IgD-negative memory B cell (primary cell): ENCODE data around the gene RECQL5. TPM values are rescaled to one million over a fixed set of nuclear protein-coding genes. Genes with fewer than 3 reads are reported as not detected.

Experiments used
- H3K27ac Mint-ChIP-seq, 3 donors: one replicate each; pipeline ENCODE4 v1.8.0; 2020 to 2022; ENCODE audit warnings: mild to moderate bottlenecking in 3 of 3, mixed read lengths in 3 of 3, moderate library complexity in 1 of 3
- H3K27me3 Mint-ChIP-seq: one replicate; pipeline ENCODE4 v1.8.0; 2021; ENCODE audit warnings: mixed read lengths
- H3K36me3 Mint-ChIP-seq: one replicate; pipeline ENCODE4 v1.8.0; 2020; ENCODE audit warnings: mild to moderate bottlenecking, mixed read lengths
- H3K4me1 Mint-ChIP-seq, 3 donors: one replicate each; pipeline ENCODE4 v1.8.0; 2020 to 2022; ENCODE audit warnings: mixed read lengths in 3 of 3, mild to moderate bottlenecking in 1 of 3
- H3K4me3 Mint-ChIP-seq, 4 donors: one replicate each; pipeline ENCODE4 v1.8.0; 2020 to 2022; ENCODE audit warnings: mild to moderate bottlenecking in 4 of 4, mixed read lengths in 4 of 4, moderate library complexity in 3 of 4
- H3K9me3 Mint-ChIP-seq, 3 donors: one replicate each; pipeline ENCODE4 v1.8.0; 2020 to 2021; ENCODE audit warnings: mixed read lengths in 3 of 3, mild to moderate bottlenecking in 1 of 3
- polyA plus RNA-seq: library from polyadenylated mRNA; unstranded; fragments of 300-500 nt; fragmentation: Illumina TruSeq; gene quantifications from one replicate; pipeline ENCODE4 v1.2.3, GENCODE V29; 2021

The RECQL5 gene
- polyA plus RNA-seq, result 25.3 TPM

DNA sequence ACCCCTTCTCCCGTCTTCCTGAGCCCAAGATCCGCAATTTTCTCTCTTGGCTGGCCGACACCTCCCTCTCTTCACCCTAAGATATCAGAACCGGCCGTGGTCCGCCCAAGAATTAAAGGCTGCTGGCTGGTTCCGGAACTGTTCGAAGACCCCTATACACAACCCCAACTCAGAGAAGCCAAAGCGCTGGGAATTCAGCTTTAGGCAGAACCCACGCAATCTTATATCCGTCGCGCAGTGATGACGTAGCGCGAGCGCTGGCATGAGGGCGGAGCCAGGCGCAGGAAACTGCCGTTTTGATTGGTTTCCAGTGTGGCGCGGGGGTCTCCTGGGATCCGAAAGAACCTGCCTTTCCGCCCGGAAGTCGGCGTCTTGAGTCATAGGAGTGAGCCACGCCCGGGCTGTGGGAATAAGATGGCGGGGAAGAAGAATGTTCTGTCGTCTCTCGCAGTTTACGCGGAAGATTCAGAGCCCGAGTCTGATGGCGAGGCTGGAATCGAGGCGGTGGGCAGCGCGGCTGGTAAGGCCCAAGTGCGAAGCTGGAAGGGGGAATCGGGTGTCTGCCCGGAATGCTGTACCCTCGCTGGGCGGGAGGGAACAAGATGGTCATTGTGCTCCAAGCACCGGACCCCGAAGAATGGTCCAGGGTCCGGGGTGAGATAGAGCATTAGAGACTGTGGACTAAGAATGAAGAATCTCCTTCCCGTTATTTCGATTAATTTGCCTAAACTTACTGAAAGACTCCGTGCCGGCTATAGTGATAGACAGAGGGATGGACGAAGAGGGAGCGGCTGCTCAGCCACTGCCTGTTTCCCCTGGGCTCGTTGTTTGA lies at the start of gene RECQL5, which contains the start of gene SAP30BP:
RECQL5 (minus strand) TSS at position 196 of the 832 bp plus-strand sequence. CDS start 597 bp downstream, outside the sequence.
SAP30BP (plus strand) TSS at position 380 of the 832 bp plus-strand sequence; CDS start at position 415, 35 bp downstream.
- Mint-ChIP-seq H3K27me3 (no peaks in the 10 kb centered on the region), H3K27ac (peak within 1 kb of the TSS; percentile 20 to 76 (median 31)), H3K9me3 (no peaks in the 10 kb centered on the region)

GRCh38 chr17:75712446-75712845 lies 45.5 kb upstream of the RECQL5 start:
- H3K9me3 Mint-ChIP-seq, result no peaks in the 10 kb centered on the region
- no peak overlapping the region for H3K4me3 Mint-ChIP-seq
- no peak overlapping the region for H3K27ac Mint-ChIP-seq
- peaks cover 2% of the 10 kb centered on the region for H3K36me3 Mint-ChIP-seq
- peaks cover 0 to 2% (median 0%) of the 10 kb centered on the region in 3 donors for H3K4me1 Mint-ChIP-seq
- H3K27me3 Mint-ChIP-seq, result peaks cover 6% of the 10 kb centered on the region

More for the DNA sequence above, at the start of gene RECQL5, which contains the start of gene SAP30BP:
- Mint-ChIP-seq H3K4me3 (peak within 1 kb of the TSS in 3 of 4 donors; percentile 7 to 74 (median 53)), H3K4me1 (peaks cover 18 to 24% (median 23%) of the 10 kb centered on the region in 3 donors), H3K36me3 (no peaks in the 10 kb centered on the region)

DNA sequence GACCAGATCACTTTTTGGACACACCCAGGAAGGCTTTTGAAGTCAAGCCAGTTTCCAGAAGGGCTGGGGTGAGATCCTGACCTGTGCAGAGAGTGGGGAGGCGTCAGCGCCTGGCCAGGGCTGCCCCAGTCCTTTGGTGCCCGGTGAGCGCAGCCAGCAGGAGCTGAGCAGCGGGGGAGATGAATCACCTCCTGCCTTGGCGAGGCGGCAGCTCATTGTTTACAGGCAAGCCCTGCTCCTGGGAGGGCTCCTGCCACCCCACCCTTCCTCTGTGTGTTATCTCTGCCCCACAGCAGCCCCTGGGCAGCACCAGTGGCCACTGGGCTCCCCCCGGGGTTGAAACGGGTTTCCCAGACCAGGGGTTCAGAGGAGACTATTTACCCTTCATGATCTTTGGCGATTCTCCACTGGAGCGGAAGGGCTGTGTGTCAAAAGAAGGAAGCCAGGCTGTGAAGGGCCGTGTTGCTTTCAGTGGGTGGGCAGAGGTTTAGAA lies 40.2 kb upstream of the RECQL5 start:
- H3K9me3 Mint-ChIP-seq, result no peaks in the 10 kb centered on the region
- peaks cover 0 to 2% (median 0%) of the 10 kb centered on the region in 3 donors for H3K4me1 Mint-ChIP-seq
- H3K4me3 Mint-ChIP-seq, result no peak overlapping the region
- H3K36me3 Mint-ChIP-seq, result peaks cover 2% of the 10 kb centered on the region
- peak overlapping the region in 2 of 3 donors; percentile 53 to 95 for H3K27ac Mint-ChIP-seq
- no peaks in the 10 kb centered on the region for H3K27me3 Mint-ChIP-seq

DNA sequence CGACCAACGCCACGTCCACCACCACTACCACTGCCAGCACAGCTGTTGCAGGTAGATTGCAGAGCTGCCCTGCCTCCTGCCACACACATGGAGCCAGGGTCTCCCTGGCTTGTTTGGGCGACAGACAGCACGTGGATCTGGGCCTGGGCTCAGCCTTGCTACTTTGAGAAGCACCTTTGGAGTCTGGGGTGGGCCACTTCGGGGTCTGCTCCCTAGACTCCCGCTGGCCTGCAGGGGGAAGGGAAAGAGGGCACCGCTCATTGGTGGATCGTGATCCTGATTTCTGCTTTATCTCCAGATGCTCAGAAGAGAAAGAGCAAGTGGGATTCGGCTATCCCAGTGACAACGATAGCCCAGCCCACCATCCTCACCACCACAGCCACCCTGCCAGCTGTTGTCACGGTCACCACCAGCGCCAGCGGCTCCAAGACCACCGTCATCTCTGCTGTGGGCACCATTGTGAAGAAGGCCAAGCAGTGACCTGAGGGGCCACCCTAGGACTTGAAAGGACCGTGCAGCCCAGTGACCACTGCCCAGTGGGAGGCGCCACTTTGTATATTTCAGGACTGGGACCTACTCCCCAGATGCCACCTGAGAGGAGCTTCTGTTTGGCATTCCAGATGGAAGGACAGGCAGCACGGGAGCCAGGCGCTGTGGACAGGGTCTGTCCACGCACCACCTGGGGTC lies 39.2 kb upstream of the RECQL5 start:
- Mint-ChIP-seq H3K4me3 (no peak overlapping the region), H3K27me3 (no peaks in the 10 kb centered on the region), H3K36me3 (peaks cover 2% of the 10 kb centered on the region), H3K27ac (peak overlapping the region in 1 of 3 donors; percentile 95), H3K4me1 (peaks cover 0 to 2% (median 0%) of the 10 kb centered on the region in 3 donors), H3K9me3 (no peaks in the 10 kb centered on the region)

DNA sequence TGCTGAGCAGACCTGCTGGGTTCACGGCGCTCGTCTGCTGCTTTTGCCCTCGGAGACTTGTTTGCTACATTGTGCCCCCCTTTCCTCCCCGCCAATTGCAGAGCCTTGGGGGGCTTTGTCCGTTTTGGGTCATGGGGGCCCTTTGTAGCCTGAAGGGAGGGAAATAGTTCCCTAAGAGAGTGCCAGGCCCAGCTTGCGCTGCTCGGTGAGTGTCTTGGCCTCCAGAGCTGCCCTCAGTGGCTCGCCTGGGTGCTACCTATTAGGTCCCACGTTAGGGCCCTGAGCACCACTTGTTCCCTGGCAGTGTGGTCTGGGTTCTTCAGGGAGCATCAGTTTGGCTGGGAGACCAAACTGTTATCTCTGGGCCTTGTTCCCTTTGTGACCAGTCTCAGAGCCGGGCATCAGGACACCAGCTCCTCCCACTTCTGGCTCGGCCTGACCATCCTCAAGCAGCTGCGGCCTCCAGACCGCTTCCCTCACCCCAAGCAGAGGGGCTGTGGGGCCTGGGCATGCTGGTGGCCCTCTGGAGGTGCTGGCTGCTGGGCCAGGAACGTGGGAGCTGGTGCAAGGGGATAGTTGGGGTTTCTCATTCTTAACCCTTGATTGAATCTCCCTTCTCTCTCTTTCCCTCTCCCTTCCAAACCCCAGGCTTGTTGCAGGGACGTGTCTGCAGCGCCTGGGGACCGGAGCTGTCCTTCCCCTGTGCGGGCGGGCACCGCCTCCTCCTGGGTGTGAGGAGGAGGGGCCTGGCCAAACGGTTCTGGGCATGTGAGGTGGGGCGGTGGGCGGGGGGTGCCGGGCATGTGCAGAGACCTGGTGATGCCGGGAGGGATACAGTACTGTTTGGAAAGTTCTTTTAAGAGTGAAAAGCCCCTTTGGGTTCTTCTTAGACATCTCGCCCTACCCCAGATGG lies 38.3 kb upstream of the RECQL5 start:
- Mint-ChIP-seq H3K27me3 (no peaks in the 10 kb centered on the region), H3K4me3 (no peak overlapping the region), H3K36me3 (peaks cover 2% of the 10 kb centered on the region), H3K27ac (no peak overlapping the region), H3K4me1 (no peaks in the 10 kb centered on the region), H3K9me3 (no peaks in the 10 kb centered on the region)

DNA sequence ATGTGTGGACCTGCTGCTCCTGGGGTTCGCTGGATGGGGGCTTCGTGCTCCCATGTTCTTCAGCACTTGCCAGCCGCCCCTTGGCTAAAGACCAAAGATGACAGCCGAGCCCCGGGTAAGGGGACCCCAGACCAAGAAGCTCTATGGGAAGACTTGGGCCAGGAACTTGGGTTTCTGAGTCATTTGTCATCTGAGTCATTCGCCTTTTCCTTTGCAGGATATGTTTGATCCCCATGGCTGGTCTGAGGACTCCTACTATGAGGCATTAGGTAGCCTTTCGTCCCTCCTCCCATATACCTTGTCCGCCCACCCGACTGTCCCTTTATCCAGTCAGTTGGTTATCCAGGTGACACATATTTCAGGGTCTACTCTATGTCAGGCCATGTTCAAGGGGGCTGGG lies 36.6 kb upstream of the RECQL5 start:
- no peak overlapping the region for H3K4me3 Mint-ChIP-seq
- no peak overlapping the region for H3K27ac Mint-ChIP-seq
- H3K4me1 Mint-ChIP-seq, result no peaks in the 10 kb centered on the region
- H3K27me3 Mint-ChIP-seq, result no peaks in the 10 kb centered on the region
- peaks cover 2% of the 10 kb centered on the region for H3K36me3 Mint-ChIP-seq
- H3K9me3 Mint-ChIP-seq, result no peaks in the 10 kb centered on the region

GRCh38 chr17:75703191-75703590 lies 36.2 kb upstream of the RECQL5 start:
- Mint-ChIP-seq H3K4me3 (no peak overlapping the region), H3K27ac (no peak overlapping the region), H3K36me3 (peaks cover under 1% of the 10 kb centered on the region), H3K9me3 (no peaks in the 10 kb centered on the region), H3K27me3 (no peaks in the 10 kb centered on the region), H3K4me1 (no peaks in the 10 kb centered on the region)

- H3K4me3 Mint-ChIP-seq, result no peak overlapping the region
- H3K27ac Mint-ChIP-seq, result no peak overlapping the region
- peaks cover 0 to 2% (median 0%) of the 10 kb centered on the region in 3 donors for H3K4me1 Mint-ChIP-seq
- H3K36me3 Mint-ChIP-seq, result no peaks in the 10 kb centered on the region
- H3K27me3 Mint-ChIP-seq, result no peaks in the 10 kb centered on the region
- no peaks in the 10 kb centered on the region for H3K9me3 Mint-ChIP-seq
These were observed 34.3 kb upstream of the RECQL5 start for GRCh38 chr17:75701288-75701687.

DNA sequence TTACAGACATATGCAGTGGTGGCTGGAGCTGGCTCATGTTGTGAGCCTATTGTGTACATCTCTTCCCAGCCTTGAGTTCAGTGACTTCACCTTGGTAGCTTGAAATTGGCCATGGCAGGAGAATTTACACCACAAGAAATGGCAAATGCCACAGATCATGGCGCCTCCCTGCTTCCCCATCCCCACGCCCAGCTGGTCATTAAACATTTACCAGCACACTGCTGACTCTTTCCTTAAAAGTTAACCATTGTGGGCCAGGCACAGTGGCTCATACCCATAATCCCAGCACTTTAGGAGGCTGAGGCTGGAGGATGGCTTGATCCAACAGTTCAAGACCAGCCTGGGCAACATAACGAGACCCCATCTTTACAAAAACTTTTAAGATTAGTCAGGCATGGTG lies 31.7 kb upstream of the RECQL5 start:
- no peak overlapping the region for H3K4me3 Mint-ChIP-seq
- H3K4me1 Mint-ChIP-seq, result peaks cover 0 to 2% (median 0%) of the 10 kb centered on the region in 3 donors
- no peaks in the 10 kb centered on the region for H3K27me3 Mint-ChIP-seq
- no peaks in the 10 kb centered on the region for H3K36me3 Mint-ChIP-seq
- no peak overlapping the region for H3K27ac Mint-ChIP-seq
- no peaks in the 10 kb centered on the region for H3K9me3 Mint-ChIP-seq

- H3K4me3 Mint-ChIP-seq, result peak overlapping the region in 1 of 4 donors; percentile 73
- no peaks in the 10 kb centered on the region for H3K9me3 Mint-ChIP-seq
- H3K36me3 Mint-ChIP-seq, result no peaks in the 10 kb centered on the region
- no peaks in the 10 kb centered on the region for H3K27me3 Mint-ChIP-seq
- peaks cover 0 to 2% (median 0%) of the 10 kb centered on the region in 3 donors for H3K4me1 Mint-ChIP-seq
- H3K27ac Mint-ChIP-seq, result no peak overlapping the region
These were observed 30.8 kb upstream of the RECQL5 start for GRCh38 chr17:75697651-75698291.

DNA sequence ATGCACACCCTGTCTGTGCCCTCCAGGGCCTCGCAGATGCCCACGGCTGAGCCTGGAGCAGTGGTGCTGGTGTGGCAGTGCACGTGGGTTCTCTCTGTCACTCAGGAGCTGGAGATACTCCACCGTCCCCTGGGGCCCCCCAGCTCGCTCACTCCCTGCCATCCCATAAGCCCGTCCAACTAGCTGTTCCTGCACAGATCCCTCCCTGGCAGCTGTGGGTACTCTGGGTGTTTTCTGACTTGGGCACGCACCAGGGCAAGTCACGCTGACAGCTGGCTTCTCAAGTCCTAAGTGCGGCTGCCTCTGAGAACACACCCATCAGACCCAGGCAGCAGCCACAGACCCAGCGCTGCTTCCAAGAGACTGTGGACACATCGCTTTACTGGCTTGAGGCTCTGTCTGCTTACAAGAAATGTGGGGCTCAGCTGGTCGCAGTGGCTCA lies 28.9 kb upstream of the RECQL5 start:
- Mint-ChIP-seq H3K27ac (no peak overlapping the region), H3K36me3 (no peaks in the 10 kb centered on the region)

GRCh38 chr17:75695141-75695829 lies 28.3 kb upstream of the RECQL5 start:
- Mint-ChIP-seq H3K27me3 (no peaks in the 10 kb centered on the region), H3K9me3 (no peaks in the 10 kb centered on the region), H3K4me3 (no peak overlapping the region), H3K36me3 (no peaks in the 10 kb centered on the region), H3K27ac (no peak overlapping the region), H3K4me1 (peaks cover 0 to 9% (median 8%) of the 10 kb centered on the region in 3 donors)

More for the DNA sequence above, 28.9 kb upstream of the RECQL5 start:
- Mint-ChIP-seq H3K4me3 (no peak overlapping the region), H3K27me3 (no peaks in the 10 kb centered on the region), H3K9me3 (no peaks in the 10 kb centered on the region), H3K4me1 (peaks cover 0 to 7% (median 5%) of the 10 kb centered on the region in 3 donors)

DNA sequence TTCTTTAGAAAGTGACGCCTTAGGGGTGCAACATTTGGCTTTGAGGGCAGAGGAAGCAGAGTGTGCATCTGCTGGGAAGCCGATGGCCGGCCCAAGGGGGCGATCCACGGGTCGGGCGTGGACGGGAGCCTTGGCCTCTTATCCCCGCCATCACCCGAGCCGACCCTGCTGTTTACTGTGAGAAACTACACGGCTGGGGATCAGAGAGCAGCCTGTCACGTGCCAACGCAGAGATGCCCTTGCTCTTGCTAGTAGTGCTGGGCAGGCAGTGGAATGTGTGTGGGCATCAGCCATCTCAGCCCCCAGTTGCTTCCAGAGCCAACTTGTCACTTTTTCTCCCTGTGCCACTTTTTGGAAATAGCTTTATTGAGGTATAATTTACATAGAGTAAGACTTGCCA lies 27.6 kb upstream of the RECQL5 start:
- Mint-ChIP-seq H3K27me3 (no peaks in the 10 kb centered on the region), H3K4me3 (no peak overlapping the region), H3K36me3 (no peaks in the 10 kb centered on the region), H3K9me3 (no peaks in the 10 kb centered on the region), H3K27ac (no peak overlapping the region), H3K4me1 (peaks cover 4 to 14% (median 11%) of the 10 kb centered on the region in 3 donors)
